ENCODE measurements around the gene SIAH3. TPM values are rescaled to one million over a fixed set of nuclear protein-coding genes. Genes with fewer than 3 reads are reported as not detected.

The SIAH3 gene
- total and polyA plus RNA-seq, 10 of the 15 experiments (the other 5 are each of a cell fraction or from before 2014, with no cell fraction given) = not detected

GRCh38 chr13:45807520-45808099, 43.9 kb downstream of the SIAH3 start:
- ATAC-seq = peak; percentile 93
- ChIA-PET SMC1A (ENCODE audit: uncharacterized antibody, unreplicated experiment) (interaction anchor here (0.6 to 2.0 kb wide), 22 partner anchors 10 to 514 kb away, joined by 3 to 7 read pairs (median 3); no protein-coding TSS in a partner anchor), POLR2A (interaction anchor here (0.6 kb wide), 1 partner anchor 16 kb away, joined by 3 read pairs; no protein-coding TSS in a partner anchor), RAD21 (ENCODE audit: unreplicated experiment) (interaction anchor here (0.6 to 1.7 kb wide), 10 partner anchors 29 to 514 kb away, joined by 3 to 15 read pairs (median 3); no protein-coding TSS in a partner anchor), CTCF (interaction anchor here (0.6 to 2.5 kb wide), 35 partner anchors 9 to 662 kb away, joined by 3 to 19 read pairs (median 3); no protein-coding TSS in a partner anchor)
- H3K9me3 ChIP-seq (replicated peaks; ENCODE audit: control insufficient read depth, insufficient read depth, low read length) = no peaks in the 10 kb centered on the region
- H3K27ac ChIP-seq (ENCODE audit: control insufficient read depth, insufficient read depth) = no peak overlapping the region
- H3K9ac ChIP-seq (ENCODE audit: control insufficient read depth, insufficient read depth, low read length) = no peak overlapping the region
- WGBS (ENCODE audit: insufficient coverage, insufficient replicate concordance, low lambda C conversion rate, missing lambda C conversion rate) = 12% methylated on average over 3 of the region's 3 CpGs
- H3K4me2 ChIP-seq (ENCODE audit: control insufficient read depth, insufficient read depth) = no peak overlapping the region
- TF ChIP-seq, protein P1, sequence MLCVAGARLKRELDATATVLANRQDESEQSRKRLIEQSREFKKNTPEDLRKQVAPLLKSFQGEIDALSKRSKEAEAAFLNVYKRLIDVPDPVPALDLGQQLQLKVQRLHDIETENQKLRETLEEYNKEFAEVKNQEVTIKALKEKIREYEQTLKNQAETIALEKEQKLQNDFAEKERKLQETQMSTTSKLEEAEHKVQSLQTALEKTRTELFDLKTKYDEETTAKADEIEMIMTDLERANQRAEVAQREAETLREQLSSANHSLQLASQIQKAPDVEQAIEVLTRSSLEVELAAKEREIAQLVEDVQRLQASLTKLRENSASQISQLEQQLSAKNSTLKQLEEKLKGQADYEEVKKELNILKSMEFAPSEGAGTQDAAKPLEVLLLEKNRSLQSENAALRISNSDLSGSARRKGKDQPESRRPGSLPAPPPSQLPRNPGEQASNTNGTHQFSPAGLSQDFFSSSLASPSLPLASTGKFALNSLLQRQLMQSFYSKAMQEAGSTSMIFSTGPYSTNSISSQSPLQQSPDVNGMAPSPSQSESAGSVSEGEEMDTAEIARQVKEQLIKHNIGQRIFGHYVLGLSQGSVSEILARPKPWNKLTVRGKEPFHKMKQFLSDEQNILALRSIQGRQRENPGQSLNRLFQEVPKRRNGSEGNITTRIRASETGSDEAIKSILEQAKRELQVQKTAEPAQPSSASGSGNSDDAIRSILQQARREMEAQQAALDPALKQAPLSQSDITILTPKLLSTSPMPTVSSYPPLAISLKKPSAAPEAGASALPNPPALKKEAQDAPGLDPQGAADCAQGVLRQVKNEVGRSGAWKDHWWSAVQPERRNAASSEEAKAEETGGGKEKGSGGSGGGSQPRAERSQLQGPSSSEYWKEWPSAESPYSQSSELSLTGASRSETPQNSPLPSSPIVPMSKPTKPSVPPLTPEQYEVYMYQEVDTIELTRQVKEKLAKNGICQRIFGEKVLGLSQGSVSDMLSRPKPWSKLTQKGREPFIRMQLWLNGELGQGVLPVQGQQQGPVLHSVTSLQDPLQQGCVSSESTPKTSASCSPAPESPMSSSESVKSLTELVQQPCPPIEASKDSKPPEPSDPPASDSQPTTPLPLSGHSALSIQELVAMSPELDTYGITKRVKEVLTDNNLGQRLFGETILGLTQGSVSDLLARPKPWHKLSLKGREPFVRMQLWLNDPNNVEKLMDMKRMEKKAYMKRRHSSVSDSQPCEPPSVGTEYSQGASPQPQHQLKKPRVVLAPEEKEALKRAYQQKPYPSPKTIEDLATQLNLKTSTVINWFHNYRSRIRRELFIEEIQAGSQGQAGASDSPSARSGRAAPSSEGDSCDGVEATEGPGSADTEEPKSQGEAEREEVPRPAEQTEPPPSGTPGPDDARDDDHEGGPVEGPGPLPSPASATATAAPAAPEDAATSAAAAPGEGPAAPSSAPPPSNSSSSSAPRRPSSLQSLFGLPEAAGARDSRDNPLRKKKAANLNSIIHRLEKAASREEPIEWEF (IDR thresholded peaks at IDR 0.05; ENCODE audit: insufficient replicate concordance, low read depth, low read length) = no peak
- 0 out of 2 replicates have a peak, but pooled peaks have one; percentile 25 for TF ChIP-seq YY1 (IDR thresholded peaks at IDR 0.05; ENCODE audit: low read depth, low read length)
- TF ChIP-seq SMC3 (IDR thresholded peaks at IDR 0.05; ENCODE audit: borderline replicate concordance, low read length) = peak; percentile 78
- TF ChIP-seq, protein P2, sequence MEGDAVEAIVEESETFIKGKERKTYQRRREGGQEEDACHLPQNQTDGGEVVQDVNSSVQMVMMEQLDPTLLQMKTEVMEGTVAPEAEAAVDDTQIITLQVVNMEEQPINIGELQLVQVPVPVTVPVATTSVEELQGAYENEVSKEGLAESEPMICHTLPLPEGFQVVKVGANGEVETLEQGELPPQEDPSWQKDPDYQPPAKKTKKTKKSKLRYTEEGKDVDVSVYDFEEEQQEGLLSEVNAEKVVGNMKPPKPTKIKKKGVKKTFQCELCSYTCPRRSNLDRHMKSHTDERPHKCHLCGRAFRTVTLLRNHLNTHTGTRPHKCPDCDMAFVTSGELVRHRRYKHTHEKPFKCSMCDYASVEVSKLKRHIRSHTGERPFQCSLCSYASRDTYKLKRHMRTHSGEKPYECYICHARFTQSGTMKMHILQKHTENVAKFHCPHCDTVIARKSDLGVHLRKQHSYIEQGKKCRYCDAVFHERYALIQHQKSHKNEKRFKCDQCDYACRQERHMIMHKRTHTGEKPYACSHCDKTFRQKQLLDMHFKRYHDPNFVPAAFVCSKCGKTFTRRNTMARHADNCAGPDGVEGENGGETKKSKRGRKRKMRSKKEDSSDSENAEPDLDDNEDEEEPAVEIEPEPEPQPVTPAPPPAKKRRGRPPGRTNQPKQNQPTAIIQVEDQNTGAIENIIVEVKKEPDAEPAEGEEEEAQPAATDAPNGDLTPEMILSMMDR (IDR thresholded peaks at IDR 0.05 in 2 of 3, conservative IDR thresholded peaks at IDR 0.05 in 1 of 3; ENCODE audit: control insufficient read depth in 2 of 3, extremely low read depth in 1 of 3, insufficient read depth in 1 of 3, low read depth in 3 of 3, low read length in 3 of 3) = peak; percentile 54 to 67 (median 58); a peak in 5 of 6 replicates
- TF ChIP-seq RAD21 (IDR thresholded peaks at IDR 0.05; ENCODE audit: insufficient read depth, low read depth, low read length) = peak; percentile 73
- TF ChIP-seq USF1 (IDR thresholded peaks at IDR 0.05; ENCODE audit: borderline replicate concordance, extremely low read length, insufficient read depth, low read depth, low read length) = no peak
- no peak for TF ChIP-seq STAT3 (IDR thresholded peaks at IDR 0.05; ENCODE audit: low read depth, low read length)
- intact Hi-C loops (cut with micrococcal nuclease; ENCODE audit: unreplicated experiment) (loop anchor here (1.0 to 5.0 kb wide), 3 partner anchors 72 to 515 kb away; no protein-coding TSS in a partner anchor), in situ Hi-C loops (cut with MboI) (no loop called here)
- FAIRE-seq = no peak
- DNase-seq (ENCODE audit: low read depth, low spot score) = peak; percentile 8
- H3K4me3 ChIP-seq = no peak overlapping the region
- no peaks in the 10 kb centered on the region; the same call in 1 of the 2 replicates for H3K4me1 ChIP-seq (ENCODE audit: control insufficient read depth, insufficient read depth, low read length)
- no TSS peak for BruUV-seq (replicated peaks)
- no peaks in the 10 kb centered on the region for H3K36me3 ChIP-seq (ENCODE audit: control insufficient read depth in 2 of 2, insufficient read depth in 2 of 2, low read length in 1 of 2)
- H2AFZ ChIP-seq (ENCODE audit: control insufficient read depth, low read depth, low read length) = no peak overlapping the region
- H3K79me2 ChIP-seq (ENCODE audit: control insufficient read depth, insufficient read depth, low read length) = no peaks in the 10 kb centered on the region
- H3K27me3 ChIP-seq (replicated peaks in 1 of 2; ENCODE audit: control insufficient read depth in 2 of 2, insufficient read depth in 2 of 2, low read length in 1 of 2) = no peaks in the 10 kb centered on the region
- no peaks in the 10 kb centered on the region for H4K20me1 ChIP-seq (ENCODE audit: control insufficient read depth, insufficient read depth)

Measured in GM12878 (cell line).